Lung (tissue), 12 donors: ENCODE data around the gene CNKSR1. TPM values are rescaled to one million over a fixed set of nuclear protein-coding genes. Genes with fewer than 3 reads are reported as not detected.

Experiments used
- ATAC-seq: fragments of 200-7000 bp; cut with Tn5 transposase; one replicate; pipeline ENCODE4 v1.9.1; 2020; ENCODE audit warnings: moderate number of reproducible peaks; ENCODE audit not compliant: insufficient read depth, low FRiP score
- DNase-seq, 3 donors: peaks; one replicate each; pipeline ENCODE4 v3.0.0-alpha.2; 2013 to 2017
- H3K27ac ChIP-seq, 2 donors: one replicate each; pipeline ENCODE4 v1.5.1; 2013; ENCODE audit warnings: mild to moderate bottlenecking in 2 of 2, moderate library complexity in 2 of 2, control low read depth in 1 of 2, inconsistent platforms in 1 of 2, low read depth in 1 of 2, low read length in 1 of 2
- H3K27me3 ChIP-seq, 3 donors: one replicate each; pipeline ENCODE4 v1.5.1; 2013; ENCODE audit warnings: low read length in 2 of 3; ENCODE audit not compliant: control insufficient read depth in 3 of 3, insufficient read depth in 3 of 3
- H3K36me3 ChIP-seq, 4 donors: one replicate each; pipeline ENCODE4 v1.5.1; 2013; ENCODE audit warnings: low read length in 4 of 4, mild to moderate bottlenecking in 1 of 4, moderate library complexity in 1 of 4; ENCODE audit not compliant: control insufficient read depth in 4 of 4, insufficient read depth in 4 of 4
- H3K4me1 ChIP-seq, 5 donors: one replicate each; pipeline ENCODE4 v1.5.1; 2013; ENCODE audit warnings: low read length in 5 of 5, mild to moderate bottlenecking in 2 of 5, moderate library complexity in 1 of 5; ENCODE audit not compliant: control insufficient read depth in 5 of 5, insufficient read depth in 5 of 5
- H3K4me3 ChIP-seq: one replicate; pipeline ENCODE4 v1.5.1; 2013; ENCODE audit warnings: mild to moderate bottlenecking, control low read depth, moderate library complexity
- H3K9ac ChIP-seq, 2 donors: one replicate each; pipeline ENCODE4 v1.5.1; 2013; ENCODE audit warnings: low read length in 2 of 2, control low read depth in 1 of 2; ENCODE audit not compliant: insufficient read depth in 1 of 2
- H3K9me3 ChIP-seq, 4 donors: one replicate each; pipeline ENCODE4 v1.5.1; 2013; ENCODE audit warnings: low read length in 3 of 4, mild to moderate bottlenecking in 1 of 4, moderate library complexity in 1 of 4; ENCODE audit not compliant: control insufficient read depth in 4 of 4, insufficient read depth in 3 of 4
- CTCF ChIP-seq: IDR thresholded peaks from 2 replicates; pipeline ENCODE4 v1.5.1; 2012; ENCODE audit warnings: mild to moderate bottlenecking; ENCODE audit errors: control extremely low read depth, extremely low read depth
- WGBS, 2 donors: extraction: QIAGEN DNeasy Blood & Tissue Kit; methylation state at CpG; one replicate each; pipeline ENCODE4 v1.1.7; 2013; 5-methylcytosine and 5-hydroxymethylcytosine counted together
- polyA plus RNA-seq, 2 donors: library from polyadenylated mRNA; stranded (reverse); fragments of 200-250 nt; gene quantifications; one replicate each; pipeline ENCODE4 v1.2.1, GENCODE V29; 2013
- total RNA-seq, 2 donors: library from RNA; depleted of rRNA in 1 of 2; stranded (reverse); fragments of >200 nt in 1 of 2; gene quantifications; one replicate each; pipeline ENCODE4 v1.2.1, GENCODE V29; 2014 to 2021
- donor health status: control.
- donor health status: control.
- donor health status: Bipolar disorder and iron deficiency.
- donor health status: healthy.
- donor health status: DM: yes; HTN: yes; CAD: no.

The CNKSR1 gene
- total and polyA plus RNA-seq, 4 donors: 10.8 to 34.7 (median 28.3) TPM

GRCh38 chr1:26170472-26170821 is 6.8 kb upstream of the CNKSR1 start:
- H3K9me3 ChIP-seq: no peaks in the 10 kb centered on the region
- H3K36me3 ChIP-seq: peaks cover 0 to 3% (median 0%) of the 10 kb centered on the region in 4 donors
- H3K4me3 ChIP-seq: peak overlapping the region; percentile 76
- DNase-seq (no peak), ATAC-seq (no peak)
- TF ChIP-seq CTCF: no peak
- peak overlapping the region; percentile 52 to 59 for H3K9ac ChIP-seq
- peak overlapping the region in 1 of 2 donors; percentile 76 for H3K27ac ChIP-seq
- WGBS, 2 donors: 68 to 75% methylated on average over 9 of the region's 9 CpGs
- H3K27me3 ChIP-seq: no peaks in the 10 kb centered on the region
- peaks cover 0 to 12% (median 2%) of the 10 kb centered on the region in 5 donors for H3K4me1 ChIP-seq

DNA sequence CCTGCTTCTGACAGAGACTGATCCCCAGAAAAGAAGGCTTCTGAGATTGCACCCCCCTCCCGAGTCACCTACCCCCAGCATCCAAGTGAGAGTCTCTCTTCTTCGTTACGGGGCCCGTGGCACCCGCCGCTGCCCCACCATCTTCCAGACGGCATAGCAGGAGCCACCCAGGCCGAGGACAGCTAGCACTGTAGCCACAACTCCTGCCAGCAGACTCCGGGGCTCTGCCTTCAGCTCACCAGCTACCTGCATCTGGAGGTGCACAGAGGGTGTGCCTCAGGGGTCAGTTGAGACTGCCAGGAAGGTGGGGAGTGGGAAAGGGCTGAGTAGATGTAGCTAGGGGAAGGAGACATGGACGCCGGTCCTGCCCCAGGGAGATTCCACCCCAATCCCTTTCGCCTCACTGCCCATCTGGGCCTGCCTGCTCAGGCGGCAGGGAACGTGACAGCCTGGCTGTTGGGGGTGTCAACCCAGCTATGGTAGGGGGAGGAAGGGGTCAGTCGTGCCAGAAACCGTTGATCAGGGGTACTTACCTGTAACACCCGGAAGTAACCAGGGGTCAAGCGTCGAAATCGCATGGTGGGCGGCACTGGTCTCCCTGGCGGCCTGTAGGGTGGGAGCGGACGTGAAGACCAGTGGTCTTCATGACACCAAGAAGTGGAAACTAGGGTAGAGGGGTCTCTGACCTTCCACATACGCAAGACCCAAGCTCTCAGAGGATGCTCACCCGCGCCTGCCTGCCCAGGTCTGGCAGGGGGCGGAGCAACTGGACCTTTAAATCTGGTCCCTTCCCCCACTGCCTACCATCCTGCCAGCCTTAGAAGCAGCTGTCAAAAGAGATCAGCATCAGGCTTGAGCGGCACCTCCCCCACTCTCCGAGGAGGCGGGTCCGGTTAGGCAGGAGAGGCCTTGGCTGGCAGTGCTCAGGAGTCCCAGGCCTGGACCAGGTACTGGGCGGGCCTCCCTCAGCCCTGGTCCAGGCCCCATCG is 5.9 kb upstream of the CNKSR1 start, which contains the start of gene ZNF593OS:
ZNF593OS (minus strand) TSS at position 749 of the 989 bp plus-strand sequence; CDS start at position 578, 171 bp downstream.
- WGBS, 2 donors: 95 to 96% methylated on average over 34 of the region's 34 CpGs
- no peak for DNase-seq
- H3K9me3 ChIP-seq: no peaks in the 10 kb centered on the region
- H3K9ac ChIP-seq: no peak within 1 kb of the TSS
- H3K27ac ChIP-seq: no peak within 1 kb of the TSS
- peaks cover 0 to 3% (median 0%) of the 10 kb centered on the region in 4 donors for H3K36me3 ChIP-seq
- no peaks in the 10 kb centered on the region for H3K27me3 ChIP-seq
- H3K4me3 ChIP-seq: peak within 1 kb of the TSS; percentile 76
- ATAC-seq: no peak
- peaks cover 0 to 7% (median 0%) of the 10 kb centered on the region in 5 donors for H3K4me1 ChIP-seq
- TF ChIP-seq CTCF: no peak

- TF ChIP-seq CTCF: no peak
These were observed 1.9 kb upstream of the CNKSR1 start for GRCh38 chr1:26175346-26175745.

More at GRCh38 chr1:26175346-26175745, 1.9 kb upstream of the CNKSR1 start:
- WGBS, 2 donors: 91 to 95% methylated on average over 8 of the region's 8 CpGs
- H3K4me1 ChIP-seq: peaks cover 0 to 5% (median 0%) of the 10 kb centered on the region in 5 donors
- no peak overlapping the region for H3K27ac ChIP-seq
- ATAC-seq (no peak), DNase-seq (no peak)
- H3K36me3 ChIP-seq: peaks cover 0 to 3% (median under 1%) of the 10 kb centered on the region in 4 donors
- no peak overlapping the region for H3K4me3 ChIP-seq
- H3K9ac ChIP-seq: no peak overlapping the region
- no peaks in the 10 kb centered on the region for H3K27me3 ChIP-seq
- no peaks in the 10 kb centered on the region for H3K9me3 ChIP-seq
